HEK293T (cell line): ENCODE data around the gene ZBTB45.

ENCODE experiments used
- FOXA1 ChIP-seq: fragments of 450-650 bp; IDR thresholded peaks from 2 replicates; pipeline ENCODE4 v1.6.1; 2016; ENCODE audit warnings: mild to moderate bottlenecking
- FOXM1 ChIP-seq: fragments of 450-650 bp; IDR thresholded peaks from 2 replicates; pipeline ENCODE4 v1.6.1; 2017; ENCODE audit warnings: mild to moderate bottlenecking, borderline replicate concordance
- HDGF ChIP-seq: fragments of 450-650 bp; IDR thresholded peaks from 2 replicates; pipeline ENCODE4 v1.6.1; 2017; ENCODE audit warnings: antibody characterized with exemption, borderline replicate concordance
- SP1 ChIP-seq: fragments of 450-650 bp; IDR thresholded peaks from 2 replicates; pipeline ENCODE4 v1.6.1; 2017
- SUZ12 ChIP-seq: fragments of 450-650 bp; IDR thresholded peaks from 2 replicates; pipeline ENCODE4 v1.6.1; 2016; ENCODE audit warnings: mild to moderate bottlenecking

GRCh38 chr19:58553799-58554493, 34.3 kb upstream of the ZBTB45 start:
- TF ChIP-seq FOXA1 (no peak), SP1 (no peak), HDGF (no peak), SUZ12 (no peak), FOXM1 (no peak)
